ENCODE data around the gene EIF3D. TPM values are rescaled to one million over a fixed set of nuclear protein-coding genes. Genes with fewer than 3 reads are reported as not detected.

The EIF3D gene
- total RNA-seq, 1 experiment from 2014 or later = 151 TPM

GRCh38 chr22:36467042-36467810 is 61.7 kb downstream of the EIF3D start:
- in situ Hi-C loops (cut with HindIII; ENCODE audit: low pct_unique_long_range_greater_than_20kb, low sequenced_read_pairs) (no loop called here), intact Hi-C loops (cut with micrococcal nuclease; ENCODE audit: unreplicated experiment) (no loop called here)
- ChIA-PET CTCF (no interaction called here), POLR2A (no interaction called here)
- Histone ChIP-seq H3K36me3 (ENCODE audit: control insufficient read depth, insufficient read depth, low read length) (no peaks in the 10 kb centered on the region), H3K4me1 (ENCODE audit: control insufficient read depth, insufficient read depth, low read length) (peaks cover 61% of the 10 kb centered on the region), H3K27me3 (ENCODE audit: control insufficient read depth, insufficient read depth, low read length) (no peaks in the 10 kb centered on the region), H3K27ac (ENCODE audit: low read length) (peak overlapping the region; percentile 88), H3K4me3 (ENCODE audit: low read depth in 2 of 2, low read length in 2 of 2) (no peak overlapping the region), H3K9me3 (ENCODE audit: control insufficient read depth, insufficient read depth, low read depth, low read length) (no peaks in the 10 kb centered on the region)
- DNase-seq (ENCODE audit: low read depth, low spot score) (no peak), ATAC-seq (peak; percentile 32)
- BruUV-seq (replicated peaks) = TSS peak; percentile 72
- TF ChIP-seq SIN3A (IDR thresholded peaks at IDR 0.05; ENCODE audit: borderline replicate concordance, insufficient read depth, low read depth, low read length) = no peak
- TF ChIP-seq TCF7L2 (IDR thresholded peaks at IDR 0.05; ENCODE audit: low read depth, low read length) = no peak
- no peak; the same call in 1 of the 2 replicates for TF ChIP-seq POLR2AphosphoS5 (IDR thresholded peaks at IDR 0.05; ENCODE audit: low read depth, low read length)
- TF ChIP-seq, protein P1, sequence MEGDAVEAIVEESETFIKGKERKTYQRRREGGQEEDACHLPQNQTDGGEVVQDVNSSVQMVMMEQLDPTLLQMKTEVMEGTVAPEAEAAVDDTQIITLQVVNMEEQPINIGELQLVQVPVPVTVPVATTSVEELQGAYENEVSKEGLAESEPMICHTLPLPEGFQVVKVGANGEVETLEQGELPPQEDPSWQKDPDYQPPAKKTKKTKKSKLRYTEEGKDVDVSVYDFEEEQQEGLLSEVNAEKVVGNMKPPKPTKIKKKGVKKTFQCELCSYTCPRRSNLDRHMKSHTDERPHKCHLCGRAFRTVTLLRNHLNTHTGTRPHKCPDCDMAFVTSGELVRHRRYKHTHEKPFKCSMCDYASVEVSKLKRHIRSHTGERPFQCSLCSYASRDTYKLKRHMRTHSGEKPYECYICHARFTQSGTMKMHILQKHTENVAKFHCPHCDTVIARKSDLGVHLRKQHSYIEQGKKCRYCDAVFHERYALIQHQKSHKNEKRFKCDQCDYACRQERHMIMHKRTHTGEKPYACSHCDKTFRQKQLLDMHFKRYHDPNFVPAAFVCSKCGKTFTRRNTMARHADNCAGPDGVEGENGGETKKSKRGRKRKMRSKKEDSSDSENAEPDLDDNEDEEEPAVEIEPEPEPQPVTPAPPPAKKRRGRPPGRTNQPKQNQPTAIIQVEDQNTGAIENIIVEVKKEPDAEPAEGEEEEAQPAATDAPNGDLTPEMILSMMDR (IDR thresholded peaks at IDR 0.05) = no peak
- TF ChIP-seq REST (IDR thresholded peaks at IDR 0.05; ENCODE audit: insufficient read depth in 1 of 2, low read depth in 2 of 2, low read length in 1 of 2) = no peak

- Histone ChIP-seq H3K27me3 (ENCODE audit: control insufficient read depth, insufficient read depth, low read length) (no peaks in the 10 kb centered on the region), H3K27ac (ENCODE audit: low read length) (peak overlapping the region; percentile 88), H3K4me1 (ENCODE audit: control insufficient read depth, insufficient read depth, low read length) (peaks cover 68% of the 10 kb centered on the region), H3K36me3 (ENCODE audit: control insufficient read depth, insufficient read depth, low read length) (no peaks in the 10 kb centered on the region), H3K4me3 (ENCODE audit: low read depth in 2 of 2, low read length in 2 of 2) (no peak overlapping the region), H3K9me3 (ENCODE audit: control insufficient read depth, insufficient read depth, low read depth, low read length) (no peaks in the 10 kb centered on the region)
- in situ Hi-C loops (cut with HindIII; ENCODE audit: low pct_unique_long_range_greater_than_20kb, low sequenced_read_pairs) (no loop called here), intact Hi-C loops (cut with micrococcal nuclease; ENCODE audit: unreplicated experiment) (no loop called here)
- ATAC-seq (no peak), DNase-seq (ENCODE audit: low read depth, low spot score) (no peak)
- ChIA-PET CTCF (no interaction called here), POLR2A (no interaction called here)
- TF ChIP-seq, protein P1 (IDR thresholded peaks at IDR 0.05) = no peak
- 0 out of 4 replicates have a peak, but pooled peaks of 1 of the 2 experiments have one; percentile 8 for TF ChIP-seq REST (IDR thresholded peaks at IDR 0.05; ENCODE audit: insufficient read depth in 1 of 2, low read depth in 2 of 2, low read length in 1 of 2)
- no TSS peak for BruUV-seq (replicated peaks)
Measured at GRCh38 chr22:36466258-36466657, 62.7 kb downstream of the EIF3D start.

Data from Panc1 (cell line).